HG02973 (cell line): ENCODE measurements around the gene PTPN20.

ENCODE experiments used
- ATAC-seq: cut with Tn5 transposase; IDR thresholded peaks from one replicate; pipeline ENCODE4 v1.9.1; 2021; ENCODE audit warnings: moderate library complexity; ENCODE audit not compliant: unreplicated experiment

The PTPN20 gene

DNA sequence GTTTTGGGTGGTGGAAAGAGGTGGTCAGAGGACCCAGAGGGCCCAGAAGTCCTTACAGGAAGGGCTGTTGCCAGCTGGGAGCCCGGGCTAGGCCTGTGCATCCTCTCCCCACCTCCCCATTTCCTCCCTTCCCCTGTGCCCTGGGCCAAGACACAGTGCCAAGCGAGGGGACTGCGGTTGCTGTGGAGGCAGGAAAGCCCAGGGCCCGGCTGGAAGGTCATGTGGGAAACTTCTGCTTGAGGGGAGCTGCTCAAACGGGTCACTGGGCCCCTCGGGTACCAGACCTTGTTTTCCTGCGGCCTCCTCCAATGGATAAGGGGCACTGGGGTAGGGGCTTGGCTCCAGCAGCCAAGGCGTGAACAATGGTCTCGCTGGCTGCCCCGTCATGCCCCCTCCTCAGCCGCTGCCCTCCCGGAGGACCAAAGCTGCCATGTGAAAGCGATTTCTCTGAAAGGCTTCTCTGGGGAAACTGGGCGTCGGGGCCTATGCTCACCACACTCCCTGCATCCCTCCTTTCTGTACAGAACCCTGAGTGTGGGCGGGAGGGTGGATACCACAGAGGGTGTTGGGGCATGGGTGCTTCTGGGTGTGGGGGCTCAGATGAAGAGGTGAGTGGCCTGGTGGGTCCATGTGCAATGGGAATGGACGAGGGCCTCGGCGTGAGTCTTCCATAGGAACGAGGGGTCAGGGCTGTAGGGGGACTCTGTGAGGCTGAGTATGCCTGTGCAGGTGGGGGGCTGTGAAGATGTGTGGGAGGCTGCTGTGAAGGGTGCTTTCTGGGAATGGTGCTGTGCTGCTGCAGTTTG is 135.3 kb downstream of the PTPN20 start:
- no peak for ATAC-seq

DNA sequence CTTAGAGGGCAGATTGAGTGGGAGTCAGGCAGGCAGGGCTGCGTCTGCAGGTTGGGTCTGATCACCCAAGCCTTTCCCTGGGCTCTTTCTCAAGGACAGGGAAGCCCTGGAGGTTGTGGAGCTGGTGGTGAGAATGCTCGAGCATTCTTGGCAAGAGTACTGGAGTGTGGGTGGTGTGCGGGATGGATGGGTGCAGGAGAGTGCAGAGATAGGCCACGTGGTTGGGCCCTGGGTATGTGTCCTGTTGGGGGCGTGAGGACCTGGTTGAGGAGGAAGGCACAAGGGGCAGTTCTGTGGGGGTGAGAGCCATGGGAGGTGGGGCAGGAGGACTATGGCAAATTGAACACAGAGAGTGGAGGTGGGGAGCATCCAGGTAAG is 135.9 kb downstream of the PTPN20 start:
- ATAC-seq, result no peak

DNA sequence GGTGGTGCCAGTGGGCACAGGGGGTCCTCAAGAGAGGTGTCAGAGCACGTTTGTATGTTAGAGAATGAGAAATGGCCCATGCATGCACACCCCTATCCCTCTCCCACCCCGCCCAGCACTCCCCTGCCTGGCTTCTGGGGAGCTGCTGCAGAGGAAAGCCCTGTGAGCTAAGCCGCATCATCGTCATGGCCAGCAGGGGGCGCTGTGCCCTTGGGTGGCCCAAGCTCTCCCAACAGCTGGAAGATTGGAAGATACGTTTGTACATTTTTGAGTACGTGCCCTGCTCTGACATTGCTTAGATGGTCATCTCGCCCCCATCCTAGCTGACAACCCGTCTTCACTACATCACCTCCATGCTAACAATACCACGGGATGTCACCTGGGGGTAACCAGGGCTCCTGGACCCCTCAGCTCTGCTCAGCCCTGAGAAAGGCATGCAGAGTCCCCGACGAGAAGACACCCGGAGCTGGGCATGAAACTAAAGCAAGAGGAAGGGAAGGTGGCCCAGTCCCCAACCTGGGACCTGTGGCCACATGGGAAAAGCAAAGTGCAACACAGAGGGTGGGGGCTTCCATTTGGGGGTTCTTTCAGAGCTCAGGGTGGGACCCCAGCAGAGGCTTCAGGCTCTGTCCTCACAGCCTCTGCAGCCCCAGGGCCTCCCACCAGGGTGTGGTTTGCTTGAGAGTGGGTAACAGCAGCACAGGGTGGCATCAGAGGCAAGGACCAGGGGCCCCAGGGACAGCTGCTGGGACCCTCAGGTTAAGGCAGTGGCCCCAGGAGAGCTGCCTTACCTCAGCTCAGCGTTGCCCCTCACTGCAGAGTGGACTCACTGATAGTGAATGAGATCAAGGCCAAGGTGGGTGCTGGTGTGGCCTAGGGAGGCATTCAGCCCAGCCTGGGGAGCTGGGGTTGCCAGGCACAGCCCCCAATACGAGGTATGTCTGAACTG is 136.6 kb downstream of the PTPN20 start:
- no peak for ATAC-seq

DNA sequence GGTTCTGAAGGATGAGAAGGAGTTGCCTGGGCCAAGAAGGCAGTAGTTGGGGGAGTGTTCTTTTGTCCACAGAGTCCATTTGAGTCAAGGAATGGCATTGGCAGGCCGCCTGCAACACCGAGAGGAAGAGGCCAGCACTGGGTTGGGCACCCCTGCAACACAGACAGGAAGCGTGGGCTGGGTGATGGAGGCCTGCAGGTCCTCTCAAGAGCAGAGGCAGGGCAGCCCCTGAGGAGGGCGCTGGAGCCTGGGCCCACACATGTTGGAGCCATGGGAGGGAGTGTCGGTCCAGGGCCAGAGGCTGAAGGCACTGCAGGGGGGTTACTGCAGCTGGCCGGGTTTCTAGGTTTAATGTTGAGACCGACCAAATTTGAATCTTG is 137.3 kb downstream of the PTPN20 start:
- ATAC-seq, result no peak

DNA sequence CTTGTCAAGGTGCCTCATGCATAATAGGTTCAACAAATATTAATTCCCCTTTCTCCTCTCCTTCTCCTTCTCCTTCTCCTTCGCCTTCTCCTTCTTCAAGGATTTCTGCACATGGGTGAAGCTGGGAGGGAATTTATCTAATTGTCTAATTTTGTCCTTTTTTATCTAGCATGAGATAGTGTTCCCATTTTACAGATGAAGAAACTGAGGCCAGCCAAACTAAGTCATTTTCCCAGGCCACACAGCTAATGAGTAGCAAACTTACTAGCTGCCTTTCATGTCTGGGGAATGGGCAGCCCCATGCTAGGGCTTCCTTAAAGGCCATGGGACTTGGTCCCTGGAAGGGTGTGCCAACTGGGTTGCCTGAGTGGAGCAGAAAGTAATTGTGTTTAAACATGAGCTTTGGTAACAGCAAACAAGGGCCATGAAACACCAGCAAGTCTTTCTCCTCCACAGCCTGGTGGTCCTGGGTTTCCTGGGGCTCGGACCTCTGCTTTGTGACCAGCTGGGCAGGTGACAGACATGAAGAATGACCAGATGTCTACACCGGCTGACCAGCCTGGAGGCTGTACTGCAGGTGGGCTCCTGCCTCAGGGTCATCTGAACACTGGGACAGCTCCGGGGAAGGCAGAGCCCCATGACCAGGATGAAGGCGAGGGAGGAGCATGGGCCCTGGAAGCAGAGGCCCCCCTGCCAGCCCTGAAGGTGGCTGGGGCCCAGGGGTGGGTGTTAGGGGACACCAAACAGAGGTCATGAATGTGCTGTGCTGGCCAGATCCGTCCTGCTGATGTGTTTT is 138.0 kb downstream of the PTPN20 start:
- ATAC-seq, result no peak

DNA sequence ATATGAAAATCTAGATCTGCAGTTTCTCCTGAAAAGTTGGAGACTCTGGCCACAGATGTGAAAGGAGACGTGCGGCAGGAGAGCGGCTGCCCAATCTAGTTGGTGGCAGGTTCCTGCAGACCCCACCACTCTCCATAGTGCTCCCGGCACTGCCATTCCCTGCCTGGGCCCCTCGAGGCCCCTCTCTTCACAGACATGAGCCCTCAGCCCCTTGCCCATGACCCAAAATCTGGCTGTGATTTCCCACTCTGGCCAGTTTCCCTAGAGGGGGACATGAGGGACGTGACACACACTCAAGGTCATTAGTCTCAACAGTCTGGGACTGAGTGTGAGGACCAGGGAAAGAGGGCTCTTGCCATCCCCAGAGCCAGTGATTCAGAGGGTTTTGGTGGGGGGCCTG is 138.7 kb downstream of the PTPN20 start:
- ATAC-seq, result no peak

DNA sequence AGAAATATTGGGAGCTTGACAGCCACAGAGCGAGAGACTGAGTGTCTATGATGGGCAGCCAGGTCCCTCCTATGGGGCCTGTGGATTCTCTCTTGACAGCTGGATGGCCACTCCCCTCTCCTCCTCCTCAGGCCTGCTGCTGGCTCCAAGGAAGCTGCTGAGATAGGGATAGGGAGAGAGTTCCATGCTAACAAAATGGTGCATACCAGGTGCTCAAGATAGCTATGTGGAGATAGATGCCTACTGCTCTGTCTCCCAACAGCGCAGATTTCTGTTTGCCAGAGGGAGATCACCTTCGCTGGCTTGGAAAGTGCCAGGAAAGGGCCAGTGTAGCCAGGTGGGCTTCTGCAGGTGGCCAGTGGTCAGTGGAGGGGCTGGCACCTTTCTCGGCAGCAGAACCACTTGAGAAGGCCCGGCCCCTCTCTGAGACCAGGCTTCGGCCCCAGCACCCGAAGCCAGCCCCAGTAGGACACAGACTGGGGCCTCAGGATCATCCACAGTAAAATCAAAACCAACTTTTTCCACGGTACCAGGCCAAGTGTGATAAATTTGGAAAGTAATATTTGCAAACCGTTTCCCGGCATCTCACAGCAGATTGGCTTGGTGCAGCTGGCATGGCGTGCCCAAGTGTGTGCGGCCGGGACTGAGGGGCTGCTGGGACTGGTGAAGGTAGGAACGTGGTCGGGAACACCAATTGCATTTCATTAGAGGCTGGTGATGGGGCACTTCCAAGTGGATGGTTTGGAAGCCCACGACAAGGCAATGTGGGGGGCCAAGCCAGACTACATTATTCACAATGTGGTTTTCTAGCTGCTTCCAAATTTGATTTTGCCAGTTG is 139.6 kb downstream of the PTPN20 start:
- no peak for ATAC-seq

DNA sequence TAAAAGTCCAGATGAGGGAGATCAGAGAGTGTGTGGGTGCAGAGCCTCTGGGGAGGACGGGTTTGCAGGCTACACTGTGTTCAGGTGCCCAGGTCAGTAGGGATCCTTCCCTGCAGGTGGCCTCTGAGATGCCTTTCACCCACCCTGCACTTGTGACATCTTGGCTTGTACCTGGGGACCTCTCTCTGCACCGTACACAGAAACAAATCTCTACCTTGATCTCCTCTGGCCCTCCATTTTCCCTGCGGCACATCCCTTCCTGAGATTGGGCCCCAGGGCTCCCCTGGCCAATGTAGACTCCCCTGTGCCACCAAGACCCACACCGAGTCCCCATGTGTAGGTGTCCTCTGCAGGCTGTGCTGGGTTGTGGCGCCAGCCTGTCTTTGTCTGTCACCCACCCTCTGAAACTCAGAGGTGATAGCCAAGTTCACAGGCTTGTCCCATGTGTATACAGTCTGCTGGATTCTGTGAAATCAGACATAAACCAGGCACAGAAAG is 140.6 kb downstream of the PTPN20 start:
- no peak for ATAC-seq
